Measurements from ENCODE around the gene NCAPH2.
"Not testable (repeated sequence)": the region's sequence is repeated elsewhere in the genome, so short reads cannot be mapped to it uniquely, and the experiment has no call there.

The NCAPH2 gene

GRCh38 chr22:50530877-50531545, 23.0 kb downstream of the NCAPH2 start:
- Mint-ChIP-seq H3K27ac (peak overlapping the region; percentile 100), H3K27me3 (no peaks in the 10 kb centered on the region), H3K4me1 (peaks cover 45 to 60% of the 10 kb centered on the region in 2 donors), H3K36me3 (peaks cover 29% of the 10 kb centered on the region in 2 donors), H3K9me3 (no peaks in the 10 kb centered on the region), H3K4me3 (peak overlapping the region; percentile 93 to 99)
- ATAC-seq (replicated peaks) (peak; percentile 55), DNase-seq (peak; percentile 85)

- H3K36me3 Mint-ChIP-seq = peaks cover 29% of the 10 kb centered on the region in 2 donors
- H3K4me3 Mint-ChIP-seq = peak overlapping the region; percentile 93 to 99
- peak; percentile 79 for DNase-seq
- H3K27me3 Mint-ChIP-seq = no peaks in the 10 kb centered on the region
- H3K4me1 Mint-ChIP-seq = peaks cover 45 to 59% of the 10 kb centered on the region in 2 donors
- no peaks in the 10 kb centered on the region for H3K9me3 Mint-ChIP-seq
- ATAC-seq (replicated peaks) = peak; percentile 55 to 56
- H3K27ac Mint-ChIP-seq = peak overlapping the region; percentile 100
Observed at GRCh38 chr22:50531546-50531961, 23.5 kb downstream of the NCAPH2 start.

- Mint-ChIP-seq H3K27ac (peak overlapping the region; percentile 100), H3K36me3 (peaks cover 24% of the 10 kb centered on the region in 2 donors), H3K4me1 (peaks cover 40 to 57% of the 10 kb centered on the region in 2 donors), H3K4me3 (peak overlapping the region; percentile 93 to 99), H3K9me3 (no peaks in the 10 kb centered on the region), H3K27me3 (no peaks in the 10 kb centered on the region)
- ATAC-seq (replicated peaks) = no peak
- no peak for DNase-seq
Observed at GRCh38 chr22:50531962-50532674, 24.1 kb downstream of the NCAPH2 start.

GRCh38 chr22:50532824-50533796, 25.1 kb downstream of the NCAPH2 start:
- H3K36me3 Mint-ChIP-seq = peaks cover 16 to 18% of the 10 kb centered on the region in 2 donors

GRCh38 chr22:50533856-50534711, 26.1 kb downstream of the NCAPH2 start:
- not testable (repeated sequence) for ATAC-seq (replicated peaks); H3K9me3 Mint-ChIP-seq; DNase-seq; H3K36me3 Mint-ChIP-seq; H3K27me3 Mint-ChIP-seq
- H3K4me1 Mint-ChIP-seq = peaks cover 30 to 53% of the 10 kb centered on the region in 2 donors
- H3K4me3 Mint-ChIP-seq = peak overlapping the region; percentile 39 to 46
- peak overlapping the region; percentile 90 for H3K27ac Mint-ChIP-seq

More at GRCh38 chr22:50532824-50533796, 25.1 kb downstream of the NCAPH2 start:
- H3K27me3 Mint-ChIP-seq = no peaks in the 10 kb centered on the region
- H3K9me3 Mint-ChIP-seq = no peaks in the 10 kb centered on the region
- no peak for ATAC-seq (replicated peaks)
- peak overlapping the region; percentile 92 for H3K27ac Mint-ChIP-seq
- H3K4me3 Mint-ChIP-seq = peak overlapping the region; percentile 93 to 99
- H3K4me1 Mint-ChIP-seq = peaks cover 36 to 53% of the 10 kb centered on the region in 2 donors
- no peak for DNase-seq

GRCh38 chr22:50535113-50535512, 27.1 kb downstream of the NCAPH2 start:
- Mint-ChIP-seq H3K4me3 (peak overlapping the region in 1 of 2 donors; percentile 41), H3K9me3 (no peaks in the 10 kb centered on the region), H3K27me3 (no peaks in the 10 kb centered on the region), H3K4me1 (peaks cover 36 to 61% of the 10 kb centered on the region in 2 donors), H3K27ac (peak overlapping the region; percentile 56), H3K36me3 (peaks cover 6 to 9% of the 10 kb centered on the region in 2 donors)
- ATAC-seq (replicated peaks) = no peak
- DNase-seq = no peak

GRCh38 chr22:50536226-50536625, 28.2 kb downstream of the NCAPH2 start:
- Mint-ChIP-seq H3K27ac (no peak overlapping the region), H3K4me1 (peaks cover 42 to 68% of the 10 kb centered on the region in 2 donors), H3K27me3 (no peaks in the 10 kb centered on the region), H3K9me3 (no peaks in the 10 kb centered on the region), H3K4me3 (no peak overlapping the region), H3K36me3 (peaks cover 2 to 6% of the 10 kb centered on the region in 2 donors)
- DNase-seq (no peak), ATAC-seq (replicated peaks) (no peak)

GRCh38 chr22:50537765-50538164, 29.7 kb downstream of the NCAPH2 start:
- DNase-seq (no peak), ATAC-seq (replicated peaks) (no peak)
- peaks cover 0 to 4% of the 10 kb centered on the region in 2 donors for H3K9me3 Mint-ChIP-seq
- no peaks in the 10 kb centered on the region for H3K27me3 Mint-ChIP-seq
- H3K27ac Mint-ChIP-seq = peak overlapping the region; percentile 91
- H3K36me3 Mint-ChIP-seq = peaks cover 2 to 9% of the 10 kb centered on the region in 2 donors
- peak overlapping the region; percentile 27 to 67 for H3K4me3 Mint-ChIP-seq
- peaks cover 44 to 73% of the 10 kb centered on the region in 2 donors for H3K4me1 Mint-ChIP-seq

- peak overlapping the region; percentile 53 to 68 for H3K4me3 Mint-ChIP-seq
- H3K9me3 Mint-ChIP-seq = peaks cover 0 to 4% of the 10 kb centered on the region in 2 donors
- DNase-seq (no peak), ATAC-seq (replicated peaks) (no peak)
- H3K36me3 Mint-ChIP-seq = peaks cover 0 to 9% of the 10 kb centered on the region in 2 donors
- H3K27ac Mint-ChIP-seq = peak overlapping the region; percentile 89
- peaks cover 32 to 72% of the 10 kb centered on the region in 2 donors for H3K4me1 Mint-ChIP-seq
- H3K27me3 Mint-ChIP-seq = no peaks in the 10 kb centered on the region
Observed at GRCh38 chr22:50540381-50540780, 32.4 kb downstream of the NCAPH2 start.

- Mint-ChIP-seq H3K4me3 (peak overlapping the region; percentile 53 to 68), H3K27ac (peak overlapping the region; percentile 89), H3K4me1 (peaks cover 34 to 72% of the 10 kb centered on the region in 2 donors)
- not testable (repeated sequence) for H3K9me3 Mint-ChIP-seq; H3K27me3 Mint-ChIP-seq; H3K36me3 Mint-ChIP-seq; ATAC-seq (replicated peaks); DNase-seq
Observed at GRCh38 chr22:50541667-50542026, 33.6 kb downstream of the NCAPH2 start.

GRCh38 chr22:50542416-50542927, 34.4 kb downstream of the NCAPH2 start:
- peaks cover 35 to 71% of the 10 kb centered on the region in 2 donors for H3K4me1 Mint-ChIP-seq
- peak overlapping the region; percentile 92 for H3K27ac Mint-ChIP-seq
- peaks cover 0 to 4% of the 10 kb centered on the region in 2 donors for H3K9me3 Mint-ChIP-seq
- DNase-seq = peak; percentile 63
- peak; percentile 27 to 46 for ATAC-seq (replicated peaks)
- H3K4me3 Mint-ChIP-seq = peak overlapping the region; percentile 26 to 73
- peaks cover 0 to 9% of the 10 kb centered on the region in 2 donors for H3K36me3 Mint-ChIP-seq
- H3K27me3 Mint-ChIP-seq = no peaks in the 10 kb centered on the region

- H3K4me3 Mint-ChIP-seq = peak overlapping the region; percentile 62 to 75
- peaks cover 0 to 4% of the 10 kb centered on the region in 2 donors for H3K9me3 Mint-ChIP-seq
- H3K27ac Mint-ChIP-seq = peak overlapping the region; percentile 91
- DNase-seq = peak; percentile 71
- H3K36me3 Mint-ChIP-seq = peaks cover 0 to 4% of the 10 kb centered on the region in 2 donors
- no peaks in the 10 kb centered on the region for H3K27me3 Mint-ChIP-seq
- peaks cover 27 to 65% of the 10 kb centered on the region in 2 donors for H3K4me1 Mint-ChIP-seq
- ATAC-seq (replicated peaks) = peak; percentile 45
Observed at GRCh38 chr22:50544078-50544745, 36.2 kb downstream of the NCAPH2 start.

Data from stimulated activated naive B cell treated with anti-CD40 and anti-IgM and Interleukin-4, amounts not matched to agents 10 μg/mL and 1 μg/mL and 100 μg/mL, for 72 hours (primary cell).